ENCODE data around the gene CES2. TPM values are rescaled to one million over a fixed set of nuclear protein-coding genes. Genes with fewer than 3 reads are reported as not detected.

Gene CES2
- total and polyA plus RNA-seq, 9 of the 15 experiments (the other 6 are each of a cell fraction or from before 2014, with no cell fraction given) = 2.2 to 37.9 (median 24.4) TPM

DNA sequence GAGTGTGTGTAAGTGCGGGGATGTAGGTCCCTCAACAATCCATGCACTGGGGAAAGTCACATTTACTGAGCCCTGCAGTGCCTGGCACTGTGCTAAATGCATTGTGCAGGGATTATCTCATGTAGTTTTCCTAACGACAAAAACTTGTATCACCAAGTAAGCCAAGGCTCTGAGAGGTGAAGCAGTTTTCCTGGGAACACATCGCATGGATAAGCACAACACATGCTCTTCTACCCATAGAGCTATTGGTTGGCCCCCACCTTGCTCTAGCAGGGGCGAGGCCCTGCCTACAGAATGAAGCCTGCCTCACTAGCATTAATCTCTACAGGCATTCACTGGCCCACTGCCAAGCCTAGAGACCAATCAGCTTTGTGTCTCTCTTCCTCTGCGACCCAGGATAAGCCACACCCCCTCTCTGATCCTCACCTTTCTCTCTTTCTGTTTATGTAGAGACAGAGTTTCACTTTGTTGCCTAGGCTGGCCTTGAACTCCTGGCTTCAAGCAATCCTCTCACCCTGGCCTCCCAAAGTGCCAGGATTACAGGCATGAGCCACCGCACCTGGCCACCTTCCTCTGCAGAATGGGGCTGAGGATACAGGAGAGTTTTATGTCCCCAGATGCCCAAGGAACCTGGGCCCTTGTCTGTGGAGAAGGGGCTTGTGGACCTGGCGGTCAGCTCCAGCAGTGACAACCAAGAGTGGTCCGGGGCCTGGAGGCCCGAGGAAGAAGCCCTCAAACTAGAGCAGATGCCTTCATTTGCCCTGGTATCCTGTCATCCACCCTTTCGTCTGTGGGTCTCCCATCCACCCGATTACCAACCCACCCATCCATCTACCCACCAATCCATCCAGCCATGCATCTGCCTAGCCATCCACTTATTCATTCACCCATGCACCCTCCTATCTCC, 29.4 kb upstream of the CES2 start (continued):
- TF ChIP-seq, protein P1, sequence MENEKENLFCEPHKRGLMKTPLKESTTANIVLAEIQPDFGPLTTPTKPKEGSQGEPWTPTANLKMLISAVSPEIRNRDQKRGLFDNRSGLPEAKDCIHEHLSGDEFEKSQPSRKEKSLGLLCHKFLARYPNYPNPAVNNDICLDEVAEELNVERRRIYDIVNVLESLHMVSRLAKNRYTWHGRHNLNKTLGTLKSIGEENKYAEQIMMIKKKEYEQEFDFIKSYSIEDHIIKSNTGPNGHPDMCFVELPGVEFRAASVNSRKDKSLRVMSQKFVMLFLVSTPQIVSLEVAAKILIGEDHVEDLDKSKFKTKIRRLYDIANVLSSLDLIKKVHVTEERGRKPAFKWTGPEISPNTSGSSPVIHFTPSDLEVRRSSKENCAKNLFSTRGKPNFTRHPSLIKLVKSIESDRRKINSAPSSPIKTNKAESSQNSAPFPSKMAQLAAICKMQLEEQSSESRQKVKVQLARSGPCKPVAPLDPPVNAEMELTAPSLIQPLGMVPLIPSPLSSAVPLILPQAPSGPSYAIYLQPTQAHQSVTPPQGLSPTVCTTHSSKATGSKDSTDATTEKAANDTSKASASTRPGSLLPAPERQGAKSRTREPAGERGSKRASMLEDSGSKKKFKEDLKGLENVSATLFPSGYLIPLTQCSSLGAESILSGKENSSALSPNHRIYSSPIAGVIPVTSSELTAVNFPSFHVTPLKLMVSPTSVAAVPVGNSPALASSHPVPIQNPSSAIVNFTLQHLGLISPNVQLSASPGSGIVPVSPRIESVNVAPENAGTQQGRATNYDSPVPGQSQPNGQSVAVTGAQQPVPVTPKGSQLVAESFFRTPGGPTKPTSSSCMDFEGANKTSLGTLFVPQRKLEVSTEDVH (IDR thresholded peaks at IDR 0.05; ENCODE audit: low read depth, partially characterized antibody) = no peak
- TF ChIP-seq, protein P2, sequence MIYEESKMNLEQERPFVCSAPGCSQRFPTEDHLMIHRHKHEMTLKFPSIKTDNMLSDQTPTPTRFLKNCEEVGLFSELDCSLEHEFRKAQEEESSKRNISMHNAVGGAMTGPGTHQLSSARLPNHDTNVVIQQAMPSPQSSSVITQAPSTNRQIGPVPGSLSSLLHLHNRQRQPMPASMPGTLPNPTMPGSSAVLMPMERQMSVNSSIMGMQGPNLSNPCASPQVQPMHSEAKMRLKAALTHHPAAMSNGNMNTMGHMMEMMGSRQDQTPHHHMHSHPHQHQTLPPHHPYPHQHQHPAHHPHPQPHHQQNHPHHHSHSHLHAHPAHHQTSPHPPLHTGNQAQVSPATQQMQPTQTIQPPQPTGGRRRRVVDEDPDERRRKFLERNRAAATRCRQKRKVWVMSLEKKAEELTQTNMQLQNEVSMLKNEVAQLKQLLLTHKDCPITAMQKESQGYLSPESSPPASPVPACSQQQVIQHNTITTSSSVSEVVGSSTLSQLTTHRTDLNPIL (CRISPR knock-in tag; IDR thresholded peaks at IDR 0.05) = no peak
- TF ChIP-seq ILF3 (IDR thresholded peaks at IDR 0.05; ENCODE audit: borderline replicate concordance) = no peak
- TF ChIP-seq FOXK2 (conservative IDR thresholded peaks at IDR 0.05 in 1 of 2, IDR thresholded peaks at IDR 0.05 in 1 of 2; ENCODE audit: low read depth in 2 of 2) = peak in 1 of 2 experiments; percentile 50; a peak in 1 of 4 replicates
- TF ChIP-seq TBL1XR1 (IDR thresholded peaks at IDR 0.05; ENCODE audit: low read length in 2 of 2) = no peak
- TF ChIP-seq NFE2 (IDR thresholded peaks at IDR 0.05; ENCODE audit: low read depth) = no peak
- TF ChIP-seq, protein P3, sequence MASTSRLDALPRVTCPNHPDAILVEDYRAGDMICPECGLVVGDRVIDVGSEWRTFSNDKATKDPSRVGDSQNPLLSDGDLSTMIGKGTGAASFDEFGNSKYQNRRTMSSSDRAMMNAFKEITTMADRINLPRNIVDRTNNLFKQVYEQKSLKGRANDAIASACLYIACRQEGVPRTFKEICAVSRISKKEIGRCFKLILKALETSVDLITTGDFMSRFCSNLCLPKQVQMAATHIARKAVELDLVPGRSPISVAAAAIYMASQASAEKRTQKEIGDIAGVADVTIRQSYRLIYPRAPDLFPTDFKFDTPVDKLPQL (IDR thresholded peaks at IDR 0.05; ENCODE audit: extremely low read depth, insufficient read length) = no peak
- no peak for TF ChIP-seq BCL6 (CRISPR knock-in tag; IDR thresholded peaks at IDR 0.05)
- no peak for TF ChIP-seq ZNF165 (CRISPR knock-in tag; IDR thresholded peaks at IDR 0.05; ENCODE audit: borderline replicate concordance)
- TF ChIP-seq ZNF23 (CRISPR knock-in tag; IDR thresholded peaks at IDR 0.05) = no peak
- TF ChIP-seq ZFX (CRISPR knock-in tag; IDR thresholded peaks at IDR 0.05) = peak; percentile 75
- TF ChIP-seq EZH2 (IDR thresholded peaks at IDR 0.05; ENCODE audit: borderline replicate concordance, low read depth, low read length) = no peak
- TF ChIP-seq HDAC1 (IDR thresholded peaks at IDR 0.05) = no peak
- TF ChIP-seq, protein P4, sequence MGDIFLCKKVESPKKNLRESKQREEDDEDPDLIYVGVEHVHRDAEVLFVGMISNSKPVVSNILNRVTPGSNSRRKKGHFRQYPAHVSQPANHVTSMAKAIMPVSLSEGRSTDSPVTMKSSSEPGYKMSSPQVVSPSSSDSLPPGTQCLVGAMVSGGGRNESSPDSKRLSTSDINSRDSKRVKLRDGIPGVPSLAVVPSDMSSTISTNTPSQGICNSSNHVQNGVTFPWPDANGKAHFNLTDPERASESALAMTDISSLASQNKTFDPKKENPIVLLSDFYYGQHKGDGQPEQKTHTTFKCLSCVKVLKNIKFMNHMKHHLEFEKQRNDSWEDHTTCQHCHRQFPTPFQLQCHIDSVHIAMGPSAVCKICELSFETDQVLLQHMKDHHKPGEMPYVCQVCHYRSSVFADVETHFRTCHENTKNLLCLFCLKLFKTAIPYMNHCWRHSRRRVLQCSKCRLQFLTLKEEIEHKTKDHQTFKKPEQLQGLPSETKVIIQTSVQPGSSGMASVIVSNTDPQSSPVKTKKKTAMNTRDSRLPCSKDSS (IDR thresholded peaks at IDR 0.05; ENCODE audit: low read depth, partially characterized antibody) = no peak
- no peak for TF ChIP-seq PCBP1 (IDR thresholded peaks at IDR 0.05; ENCODE audit: low read depth, low read length, poor library complexity, severe bottlenecking)
- no peak for TF ChIP-seq NCOA4 (IDR thresholded peaks at IDR 0.05; ENCODE audit: partially characterized antibody)
- TF ChIP-seq, protein P5, sequence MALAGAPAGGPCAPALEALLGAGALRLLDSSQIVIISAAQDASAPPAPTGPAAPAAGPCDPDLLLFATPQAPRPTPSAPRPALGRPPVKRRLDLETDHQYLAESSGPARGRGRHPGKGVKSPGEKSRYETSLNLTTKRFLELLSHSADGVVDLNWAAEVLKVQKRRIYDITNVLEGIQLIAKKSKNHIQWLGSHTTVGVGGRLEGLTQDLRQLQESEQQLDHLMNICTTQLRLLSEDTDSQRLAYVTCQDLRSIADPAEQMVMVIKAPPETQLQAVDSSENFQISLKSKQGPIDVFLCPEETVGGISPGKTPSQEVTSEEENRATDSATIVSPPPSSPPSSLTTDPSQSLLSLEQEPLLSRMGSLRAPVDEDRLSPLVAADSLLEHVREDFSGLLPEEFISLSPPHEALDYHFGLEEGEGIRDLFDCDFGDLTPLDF (CRISPR knock-in tag; IDR thresholded peaks at IDR 0.05) = no peak
- peak; percentile 99 for TF ChIP-seq NFIC (IDR thresholded peaks at IDR 0.05)
- TF ChIP-seq GTF2E2 (tag; IDR thresholded peaks at IDR 0.05) = no peak
- TF ChIP-seq ASH1L (IDR thresholded peaks at IDR 0.05; ENCODE audit: borderline replicate concordance, low read depth, partially characterized antibody) = no peak
